ENCODE results near the gene SRGAP2C.
"Not testable (repeated sequence)": the region's sequence is repeated elsewhere in the genome, so short reads cannot be mapped to it uniquely, and the experiment has no call there.

- TF ChIP-seq POLR2AphosphoS5, CTCF (IDR thresholded peaks at IDR 0.05): not testable (repeated sequence)
These were observed 39.9 kb downstream of the SRGAP2C start for GRCh38 chr1:121224714-121225113.
